Upper lobe of left lung (tissue), 6 donors: ENCODE measurements around the gene TMEM217. TPM values are rescaled to one million over a fixed set of nuclear protein-coding genes. Genes with fewer than 3 reads are reported as not detected.
A peak's percentile ranks its signal among the peaks of the same experiment; 100 is the strongest.

Source experiments
- ATAC-seq, 2 donors: fragments of 200-7000 bp; cut with Tn5 transposase; one replicate each; pipeline ENCODE4 v1.9.1; 2022; ENCODE audit warnings: mild to moderate bottlenecking in 2 of 2, moderate library complexity in 2 of 2; ENCODE audit not compliant: low FRiP score in 2 of 2
- DNase-seq, 2 donors: peaks; one replicate each; pipeline ENCODE4 v3.0.0-alpha.2; 2019 to 2020
- H3K27ac ChIP-seq, 4 donors: fragments of 200-600 bp; sonication (generic); one replicate each; pipeline ENCODE4 v1.5.1; 2016 to 2019
- H3K27me3 ChIP-seq, 4 donors: fragments of 200-600 bp; sonication (generic); one replicate each; pipeline ENCODE4 v1.5.1; 2017 to 2019
- H3K36me3 ChIP-seq, 4 donors: fragments of 200-600 bp; sonication (generic); one replicate each; pipeline ENCODE4 v1.5.1; 2016 to 2019
- H3K4me1 ChIP-seq, 4 donors: fragments of 200-600 bp; sonication (generic); one replicate each; pipeline ENCODE4 v1.5.1; 2018 to 2019
- H3K4me3 ChIP-seq, 4 donors: fragments of 200-600 bp; sonication (generic); one replicate each; pipeline ENCODE4 v1.5.1; 2017 to 2019; ENCODE audit warnings: mild to moderate bottlenecking in 2 of 4, moderate library complexity in 1 of 4
- H3K9me3 ChIP-seq, 4 donors: fragments of 200-600 bp; sonication (generic); one replicate each; pipeline ENCODE4 v1.5.1; 2018 to 2019
- EP300 ChIP-seq, 4 donors: sonication (generic); formaldehyde crosslinking; IDR thresholded peaks; one replicate each; pipeline ENCODE4 v1.5.1; 2017; ENCODE audit warnings: antibody characterized with exemption in 4 of 4, control low read depth in 2 of 4
- POLR2A ChIP-seq, 4 donors: fragments of 450-650 bp; IDR thresholded peaks; one replicate each; pipeline ENCODE4 v1.5.1; 2016 to 2017; ENCODE audit warnings: antibody characterized with exemption in 4 of 4, mild to moderate bottlenecking in 2 of 4
- POLR2AphosphoS5 ChIP-seq, 2 donors: sonication (generic); formaldehyde crosslinking; IDR thresholded peaks; one replicate each; pipeline ENCODE4 v1.5.1; 2017; ENCODE audit warnings: antibody characterized with exemption in 2 of 2
- WGBS, 2 donors: methylation state at CpG; one replicate each; pipeline ENCODE4 v1.1.5; 2017 to 2018; 5-methylcytosine and 5-hydroxymethylcytosine counted together
- total RNA-seq, 6 donors: library from RNA; depleted of rRNA in 4 of 6; stranded (reverse); fragments of >200 nt in 4 of 6; gene quantifications; one replicate each; pipeline versions ENCODE4 v1.1.0 to v1.2.1, GENCODE V29; 2016 to 2021
- TF ChIP-seq, protein P1 (sequence below), 6 experiments: fragments of 450-650 bp in 4 of 6; fragments of 200-600 bp in 2 of 6; sonication (generic) in 2 of 6; IDR thresholded peaks; one replicate each; pipeline ENCODE4 v1.5.1; 2016 to 2019; ENCODE audit warnings: antibody characterized with exemption in 6 of 6
- donor health status: DM: no; HTN: no; CAD: no; lungs with moderate emphysema.
- donor health status: DM: no; HTN: yes; CAD: no; lungs with severe emphysema.

TMEM217 gene
- total RNA-seq, 6 donors from 2014 or later, result 0.67 to 3.4 (median 1.1) TPM

DNA sequence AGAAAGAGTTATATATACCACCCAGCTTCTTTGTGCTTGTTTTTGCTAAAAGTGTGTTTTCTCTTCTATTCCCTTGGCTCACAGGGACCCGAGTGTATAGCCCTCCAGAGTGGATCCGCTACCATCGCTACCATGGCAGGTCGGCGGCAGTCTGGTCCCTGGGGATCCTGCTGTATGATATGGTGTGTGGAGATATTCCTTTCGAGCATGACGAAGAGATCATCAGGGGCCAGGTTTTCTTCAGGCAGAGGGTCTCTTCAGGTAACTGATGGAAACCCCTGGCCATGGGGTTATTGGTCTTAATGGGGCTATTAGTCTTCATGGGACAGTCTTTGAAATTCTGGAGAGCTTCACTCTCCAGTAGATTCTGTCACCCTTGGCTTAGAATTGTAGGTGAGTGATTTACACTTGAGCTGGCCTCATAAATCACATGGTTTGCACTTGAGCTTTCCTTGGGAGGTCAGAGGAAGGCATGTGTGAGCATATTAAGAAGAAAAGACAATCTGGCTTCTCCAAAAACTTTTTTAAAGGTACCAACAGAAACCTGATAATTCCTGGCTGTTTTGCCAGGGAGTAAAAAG lies 84.9 kb downstream of the TMEM217 start:
- 87 to 92% methylated on average over 7 of the region's 7 CpGs for WGBS, 2 donors
- peak overlapping the region in 3 of 4 donors; percentile 72 to 97 (median 93) for H3K4me3 ChIP-seq
- no peaks in the 10 kb centered on the region for H3K27me3 ChIP-seq
- no peaks in the 10 kb centered on the region for H3K9me3 ChIP-seq
- H3K36me3 ChIP-seq, result peaks cover 25 to 39% (median 37%) of the 10 kb centered on the region in 4 donors
- peaks cover 26 to 67% (median 47%) of the 10 kb centered on the region in 4 donors for H3K4me1 ChIP-seq
- DNase-seq (no peak), ATAC-seq (no peak)
- H3K27ac ChIP-seq, result peak overlapping the region; percentile 67 to 94 (median 90)
- TF ChIP-seq, protein P1, sequence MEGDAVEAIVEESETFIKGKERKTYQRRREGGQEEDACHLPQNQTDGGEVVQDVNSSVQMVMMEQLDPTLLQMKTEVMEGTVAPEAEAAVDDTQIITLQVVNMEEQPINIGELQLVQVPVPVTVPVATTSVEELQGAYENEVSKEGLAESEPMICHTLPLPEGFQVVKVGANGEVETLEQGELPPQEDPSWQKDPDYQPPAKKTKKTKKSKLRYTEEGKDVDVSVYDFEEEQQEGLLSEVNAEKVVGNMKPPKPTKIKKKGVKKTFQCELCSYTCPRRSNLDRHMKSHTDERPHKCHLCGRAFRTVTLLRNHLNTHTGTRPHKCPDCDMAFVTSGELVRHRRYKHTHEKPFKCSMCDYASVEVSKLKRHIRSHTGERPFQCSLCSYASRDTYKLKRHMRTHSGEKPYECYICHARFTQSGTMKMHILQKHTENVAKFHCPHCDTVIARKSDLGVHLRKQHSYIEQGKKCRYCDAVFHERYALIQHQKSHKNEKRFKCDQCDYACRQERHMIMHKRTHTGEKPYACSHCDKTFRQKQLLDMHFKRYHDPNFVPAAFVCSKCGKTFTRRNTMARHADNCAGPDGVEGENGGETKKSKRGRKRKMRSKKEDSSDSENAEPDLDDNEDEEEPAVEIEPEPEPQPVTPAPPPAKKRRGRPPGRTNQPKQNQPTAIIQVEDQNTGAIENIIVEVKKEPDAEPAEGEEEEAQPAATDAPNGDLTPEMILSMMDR (IDR thresholded peaks at IDR 0.05), result no peak
- TF ChIP-seq POLR2A (IDR thresholded peaks at IDR 0.05) (no peak), POLR2AphosphoS5 (IDR thresholded peaks at IDR 0.05) (no peak), EP300 (IDR thresholded peaks at IDR 0.05) (no peak)

DNA sequence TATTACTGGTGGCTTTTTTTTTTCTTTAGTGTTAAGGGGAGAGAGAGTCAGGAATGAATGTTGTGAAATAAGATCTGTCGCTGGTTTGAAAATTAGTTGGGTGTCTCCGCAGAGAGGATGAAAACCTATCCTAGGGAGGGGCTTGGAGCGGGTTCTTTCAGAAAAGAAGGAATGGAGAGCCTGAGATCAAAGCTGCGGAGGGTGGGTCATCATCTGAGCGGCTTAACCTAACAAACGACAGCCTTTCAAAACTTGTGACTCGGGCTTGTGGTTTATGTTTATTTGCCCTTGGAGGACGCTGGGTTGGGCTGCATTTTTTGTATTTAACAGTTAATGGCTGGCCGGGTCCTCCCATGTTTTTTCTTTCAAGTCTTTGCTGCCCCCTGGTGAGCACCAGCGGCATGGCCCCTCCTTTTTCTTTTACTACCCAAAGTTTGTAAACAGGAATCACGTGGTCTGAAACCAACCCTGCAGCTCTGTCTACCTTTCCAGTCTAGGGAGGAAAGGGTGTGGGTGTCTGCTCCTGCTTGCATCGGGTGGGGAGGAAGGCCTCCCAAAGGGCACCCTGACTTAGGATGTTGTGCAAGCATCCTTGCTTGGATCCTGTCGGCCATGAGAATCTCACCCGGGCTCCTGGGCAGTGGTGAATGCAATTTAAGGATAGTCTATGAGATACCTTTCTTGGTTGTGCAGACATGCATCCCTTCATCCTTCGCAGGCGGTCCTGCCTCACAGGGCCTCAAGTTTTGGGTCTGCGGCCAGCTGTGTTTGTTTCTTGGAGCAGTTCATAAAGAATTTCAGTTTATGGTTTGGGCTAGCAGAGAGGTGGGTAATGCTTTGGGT lies 85.8 kb downstream of the TMEM217 start:
- 13% methylated on average over 17 of the region's 17 CpGs for WGBS, 2 donors
- ATAC-seq (peak; percentile 49 to 74), DNase-seq (peak in 1 of 2 donors; percentile 94)
- Histone ChIP-seq H3K4me3 (peak overlapping the region; percentile 72 to 97 (median 94)), H3K27ac (peak overlapping the region; percentile 90 to 94 (median 91)), H3K36me3 (peaks cover 25 to 39% (median 37%) of the 10 kb centered on the region in 4 donors), H3K9me3 (no peaks in the 10 kb centered on the region), H3K4me1 (peaks cover 28 to 68% (median 48%) of the 10 kb centered on the region in 4 donors), H3K27me3 (no peaks in the 10 kb centered on the region)
- TF ChIP-seq POLR2A (IDR thresholded peaks at IDR 0.05) (peak in 3 of 4 donors; percentile 28 to 67 (median 28)), EP300 (IDR thresholded peaks at IDR 0.05) (peak in 1 of 4 donors; percentile 25), POLR2AphosphoS5 (IDR thresholded peaks at IDR 0.05) (peak; percentile 41 to 54)
- TF ChIP-seq, protein P1 (IDR thresholded peaks at IDR 0.05), result peak; percentile 92 to 97 (median 96)

GRCh38 chr6:37171201-37171969 lies 86.6 kb downstream of the TMEM217 start:
- 1 to 4% methylated on average over 15 to 28 of the region's 45 CpGs for WGBS, 2 donors
- H3K4me1 ChIP-seq, result peaks cover 28 to 68% (median 48%) of the 10 kb centered on the region in 4 donors
- H3K4me3 ChIP-seq, result peak overlapping the region; percentile 72 to 97 (median 94)
- H3K27me3 ChIP-seq, result no peaks in the 10 kb centered on the region
- TF ChIP-seq POLR2A (IDR thresholded peaks at IDR 0.05), result no peak
- TF ChIP-seq, protein P1 (IDR thresholded peaks at IDR 0.05), result no peak
- no peak for TF ChIP-seq EP300 (IDR thresholded peaks at IDR 0.05)
- no peak for TF ChIP-seq POLR2AphosphoS5 (IDR thresholded peaks at IDR 0.05)
- H3K36me3 ChIP-seq, result peaks cover 25 to 39% (median 37%) of the 10 kb centered on the region in 4 donors
- H3K27ac ChIP-seq, result peak overlapping the region; percentile 90 to 94 (median 91)
- ATAC-seq (peak in 1 of 2 donors; percentile 3), DNase-seq (peak; percentile 64 to 87)
- no peaks in the 10 kb centered on the region for H3K9me3 ChIP-seq

DNA sequence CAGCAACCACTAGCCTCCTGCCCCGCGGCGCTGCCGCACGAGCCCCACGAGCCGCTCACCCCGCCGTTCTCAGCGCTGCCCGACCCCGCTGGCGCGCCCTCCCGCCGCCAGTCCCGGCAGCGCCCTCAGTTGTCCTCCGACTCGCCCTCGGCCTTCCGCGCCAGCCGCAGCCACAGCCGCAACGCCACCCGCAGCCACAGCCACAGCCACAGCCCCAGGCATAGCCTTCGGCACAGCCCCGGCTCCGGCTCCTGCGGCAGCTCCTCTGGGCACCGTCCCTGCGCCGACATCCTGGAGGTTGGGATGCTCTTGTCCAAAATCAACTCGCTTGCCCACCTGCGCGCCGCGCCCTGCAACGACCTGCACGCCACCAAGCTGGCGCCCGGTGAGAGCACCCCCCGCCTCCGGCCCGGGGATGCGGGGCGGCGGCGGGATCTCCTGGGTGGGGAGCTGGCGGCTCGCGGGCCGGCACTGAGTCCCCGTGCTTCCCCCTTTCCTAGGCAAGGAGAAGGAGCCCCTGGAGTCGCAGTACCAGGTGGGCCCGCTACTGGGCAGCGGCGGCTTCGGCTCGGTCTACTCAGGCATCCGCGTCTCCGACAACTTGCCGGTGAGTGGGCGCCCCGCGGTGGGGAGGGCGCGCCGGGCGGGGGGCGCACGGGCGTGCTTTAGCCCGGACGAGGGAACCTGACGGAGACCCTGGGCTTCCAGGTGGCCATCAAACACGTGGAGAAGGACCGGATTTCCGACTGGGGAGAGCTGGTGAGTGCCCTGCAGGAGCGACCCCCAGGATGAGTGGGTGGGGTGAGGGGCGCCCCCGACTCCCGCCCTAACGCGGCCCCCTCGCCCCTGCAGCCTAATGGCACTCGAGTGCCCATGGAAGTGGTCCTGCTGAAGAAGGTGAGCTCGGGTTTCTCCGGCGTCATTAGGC lies 87.4 kb downstream of the TMEM217 start:
- WGBS, 2 donors, result 0% methylated on average over 3 to 47 of the region's 92 CpGs
- no peaks in the 10 kb centered on the region for H3K27me3 ChIP-seq
- H3K27ac ChIP-seq, result peak overlapping the region; percentile 90 to 94 (median 91)
- peak overlapping the region; percentile 72 to 97 (median 94) for H3K4me3 ChIP-seq
- peaks cover 25 to 35% (median 32%) of the 10 kb centered on the region in 4 donors for H3K36me3 ChIP-seq
- ATAC-seq, result peak in 1 of 2 donors; percentile 20
- H3K4me1 ChIP-seq, result peaks cover 28 to 59% (median 46%) of the 10 kb centered on the region in 4 donors
- TF ChIP-seq POLR2A (IDR thresholded peaks at IDR 0.05), result peak in 3 of 4 donors; percentile 49 to 60 (median 51)
- TF ChIP-seq EP300 (IDR thresholded peaks at IDR 0.05), result no peak
- TF ChIP-seq POLR2AphosphoS5 (IDR thresholded peaks at IDR 0.05), result no peak
- TF ChIP-seq, protein P1 (IDR thresholded peaks at IDR 0.05), result peak in 5 of 6 experiments; percentile 36 to 69 (median 40)
- DNase-seq, result peak; percentile 61 to 92
- H3K9me3 ChIP-seq, result no peaks in the 10 kb centered on the region
